Raji (cell line): ENCODE data around the gene HAO2.

Experiments
- POLR2A ChIP-seq: IDR thresholded peaks from 2 replicates; pipeline ENCODE4 v1.6.1; 2011; ENCODE audit warnings: low read depth, low read length, control low read depth; ENCODE audit not compliant: insufficient read depth

Gene HAO2

GRCh38 chr1:119391749-119392148 lies 23.2 kb downstream of the HAO2 start:
- no peak for TF ChIP-seq POLR2A

- TF ChIP-seq POLR2A = no peak
Observed at GRCh38 chr1:119394085-119394484, 25.5 kb downstream of the HAO2 start.

- TF ChIP-seq POLR2A = no peak
Observed at GRCh38 chr1:119396982-119397381, 28.4 kb downstream of the HAO2 start.

GRCh38 chr1:119397986-119398385 lies 29.4 kb downstream of the HAO2 start:
- no peak for TF ChIP-seq POLR2A

GRCh38 chr1:119404736-119405135 lies 36.2 kb downstream of the HAO2 start:
- no peak for TF ChIP-seq POLR2A

GRCh38 chr1:119409731-119410130 lies 41.1 kb downstream of the HAO2 start:
- no peak for TF ChIP-seq POLR2A

GRCh38 chr1:119410961-119411360 lies 42.4 kb downstream of the HAO2 start:
- no peak for TF ChIP-seq POLR2A

GRCh38 chr1:119414950-119415349 lies 46.4 kb downstream of the HAO2 start, which contains the start of gene HSD3B2:
HSD3B2 (plus strand) TSS chr1:119415150; CDS start chr1:119415420, 270 bp downstream.
- TF ChIP-seq POLR2A = no peak

GRCh38 chr1:119416006-119416640 lies 47.5 kb downstream of the HAO2 start:
- TF ChIP-seq POLR2A = no peak

GRCh38 chr1:119419109-119419508 lies 50.5 kb downstream of the HAO2 start:
- no peak for TF ChIP-seq POLR2A

GRCh38 chr1:119420638-119421037 lies 52.1 kb downstream of the HAO2 start:
- no peak for TF ChIP-seq POLR2A

- no peak for TF ChIP-seq POLR2A
Observed at GRCh38 chr1:119422631-119423030, 54.0 kb downstream of the HAO2 start.

GRCh38 chr1:119428991-119429390 lies 60.4 kb downstream of the HAO2 start:
- TF ChIP-seq POLR2A = no peak

GRCh38 chr1:119429687-119430086 lies 61.1 kb downstream of the HAO2 start:
- TF ChIP-seq POLR2A = no peak

- no peak for TF ChIP-seq POLR2A
Observed at GRCh38 chr1:119430486-119430885, 61.9 kb downstream of the HAO2 start.

- TF ChIP-seq POLR2A = no peak
Observed at GRCh38 chr1:119431836-119432235, 63.3 kb downstream of the HAO2 start.

- TF ChIP-seq POLR2A = no peak
Observed at GRCh38 chr1:119435052-119435451, 66.5 kb downstream of the HAO2 start.

- TF ChIP-seq POLR2A = no peak
Observed at GRCh38 chr1:119438761-119439160, 70.2 kb downstream of the HAO2 start.

GRCh38 chr1:119440721-119441307 lies 72.2 kb downstream of the HAO2 start:
- TF ChIP-seq POLR2A = no peak
